Kidney epithelial cell (primary cell): Measurements from ENCODE around the gene KLF9. TPM values are rescaled to one million over a fixed set of nuclear protein-coding genes. Genes with fewer than 3 reads are reported as not detected.

Experiments used
- DNase-seq: peaks from one replicate; pipeline ENCODE4 v3.0.0-alpha.2; 2010; ENCODE audit warnings: low read depth
- H3K27me3 ChIP-seq: 2 replicates; pipeline ENCODE4 v1.6.0; 2011; ENCODE audit warnings: low read length; ENCODE audit not compliant: control insufficient read depth, insufficient read depth
- H3K36me3 ChIP-seq: 2 replicates; pipeline ENCODE4 v1.5.1; 2011; ENCODE audit warnings: low read length; ENCODE audit not compliant: control insufficient read depth, insufficient read depth
- H3K4me3 ChIP-seq: 2 replicates; pipeline ENCODE4 v1.5.1; 2011; ENCODE audit warnings: low read depth, mild to moderate bottlenecking, control low read depth, low read length
- CTCF ChIP-seq: IDR thresholded peaks from 2 replicates; pipeline ENCODE4 v1.5.1; 2011; ENCODE audit warnings: mild to moderate bottlenecking, moderate library complexity, low read length, control low read depth, inconsistent platforms; ENCODE audit not compliant: insufficient read depth, poor library complexity, severe bottlenecking
- total RNA-seq: library from RNA; depleted of rRNA; stranded (reverse); fragments of >200 nt; gene quantifications from 2 replicates; pipeline ENCODE4 v1.2.3, GENCODE V29; 2015

The KLF9 gene
- total RNA-seq, 1 donor from 2014 or later = 9.7 TPM

DNA sequence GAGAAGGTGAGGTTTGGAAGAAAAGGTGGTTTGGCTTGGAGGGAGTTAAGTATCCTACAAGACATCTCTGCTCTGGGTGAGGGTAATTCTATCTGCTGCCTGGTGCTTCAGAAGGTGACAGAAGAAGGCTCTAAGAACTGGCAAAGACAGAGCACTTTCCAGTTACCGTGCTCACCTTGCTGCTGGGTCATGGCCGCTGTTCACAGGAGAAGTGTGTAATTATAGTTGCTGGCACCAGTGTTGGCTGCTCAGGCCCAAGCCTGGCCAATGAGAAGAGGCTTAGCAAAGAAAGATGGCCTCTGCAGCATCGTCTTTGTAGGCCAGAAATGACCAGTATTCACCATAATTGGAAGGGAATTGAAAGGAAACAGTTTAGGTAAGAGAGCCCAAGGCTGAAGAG lies 37.9 kb upstream of the KLF9 start:
- DNase-seq = no peak
- no peaks in the 10 kb centered on the region for H3K36me3 ChIP-seq
- H3K27me3 ChIP-seq = no peaks in the 10 kb centered on the region
- no peak overlapping the region for H3K4me3 ChIP-seq
- no peak for TF ChIP-seq CTCF

- DNase-seq = no peak
Measured at GRCh38 chr9:70451765-70452164, 37.3 kb upstream of the KLF9 start.

GRCh38 chr9:70450738-70451137 lies 36.3 kb upstream of the KLF9 start:
- no peaks in the 10 kb centered on the region for H3K36me3 ChIP-seq
- DNase-seq = no peak
- no peak overlapping the region for H3K4me3 ChIP-seq
- no peak for TF ChIP-seq CTCF
- no peaks in the 10 kb centered on the region for H3K27me3 ChIP-seq

More at GRCh38 chr9:70451765-70452164, 37.3 kb upstream of the KLF9 start:
- no peaks in the 10 kb centered on the region for H3K36me3 ChIP-seq
- H3K4me3 ChIP-seq = no peak overlapping the region
- H3K27me3 ChIP-seq = no peaks in the 10 kb centered on the region
- TF ChIP-seq CTCF = no peak

GRCh38 chr9:70449461-70449860 lies 35.0 kb upstream of the KLF9 start:
- no peaks in the 10 kb centered on the region for H3K27me3 ChIP-seq
- DNase-seq = no peak
- H3K36me3 ChIP-seq = no peaks in the 10 kb centered on the region
- no peak overlapping the region for H3K4me3 ChIP-seq
- TF ChIP-seq CTCF = no peak

GRCh38 chr9:70448919-70449318 lies 34.5 kb upstream of the KLF9 start:
- DNase-seq = no peak
- Histone ChIP-seq H3K4me3 (no peak overlapping the region), H3K27me3 (no peaks in the 10 kb centered on the region), H3K36me3 (no peaks in the 10 kb centered on the region)
- TF ChIP-seq CTCF = no peak

DNA sequence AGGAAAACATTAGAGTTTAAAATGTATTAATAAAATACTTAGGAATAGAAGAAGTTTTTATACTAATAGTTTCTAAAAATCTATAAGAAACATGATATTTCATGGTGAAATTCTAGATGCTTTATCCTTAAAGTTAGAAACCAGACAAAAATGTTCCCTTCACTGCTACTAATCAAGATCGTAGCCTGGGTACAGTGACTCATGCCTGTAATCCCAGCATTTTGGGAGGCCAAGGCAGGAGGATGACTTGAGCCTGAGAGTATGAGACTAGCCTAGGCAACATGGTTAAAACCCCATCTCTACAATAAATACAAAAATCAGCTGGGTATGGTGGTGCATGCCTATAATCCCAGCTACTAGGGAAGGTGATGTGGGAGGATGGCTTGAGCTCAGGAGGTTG lies 30.4 kb upstream of the KLF9 start:
- no peak for TF ChIP-seq CTCF
- no peaks in the 10 kb centered on the region for H3K36me3 ChIP-seq
- no peak overlapping the region for H3K4me3 ChIP-seq
- H3K27me3 ChIP-seq = no peaks in the 10 kb centered on the region
- no peak for DNase-seq
